Measurements from ENCODE around the gene TGFBR1.
A peak's percentile ranks its signal among the peaks of the same experiment; 100 is the strongest.

The TGFBR1 gene

GRCh38 chr9:99137225-99137624 is 32.3 kb downstream of the TGFBR1 start:
- DNase-seq (ENCODE audit: low spot score), result no peak

GRCh38 chr9:99137891-99138290 is 33.0 kb downstream of the TGFBR1 start:
- no peak for DNase-seq (ENCODE audit: low spot score)

- no peak for DNase-seq (ENCODE audit: low spot score)
These were observed 33.7 kb downstream of the TGFBR1 start for GRCh38 chr9:99138424-99139284.

GRCh38 chr9:99139868-99140267 is 35.0 kb downstream of the TGFBR1 start:
- DNase-seq (ENCODE audit: low spot score), result no peak

GRCh38 chr9:99140685-99141314 is 35.9 kb downstream of the TGFBR1 start:
- DNase-seq (ENCODE audit: low spot score), result peak; percentile 31

GRCh38 chr9:99141849-99142248 is 36.9 kb downstream of the TGFBR1 start:
- DNase-seq (ENCODE audit: low spot score), result no peak

GRCh38 chr9:99142275-99142674 is 37.4 kb downstream of the TGFBR1 start:
- no peak for DNase-seq (ENCODE audit: low spot score)

- DNase-seq (ENCODE audit: low spot score), result no peak
These were observed 38.7 kb downstream of the TGFBR1 start for GRCh38 chr9:99143655-99144054.

GRCh38 chr9:99144966-99145365 is 40.1 kb downstream of the TGFBR1 start:
- DNase-seq (ENCODE audit: low spot score), result no peak

- no peak for DNase-seq (ENCODE audit: low spot score)
These were observed 41.7 kb downstream of the TGFBR1 start for GRCh38 chr9:99146574-99146973.

GRCh38 chr9:99147177-99147576 is 42.3 kb downstream of the TGFBR1 start:
- DNase-seq (ENCODE audit: low spot score), result no peak

GRCh38 chr9:99150451-99151171 is 45.7 kb downstream of the TGFBR1 start:
- no peak for DNase-seq (ENCODE audit: low spot score)

- DNase-seq (ENCODE audit: low spot score), result no peak
These were observed 49.4 kb downstream of the TGFBR1 start for GRCh38 chr9:99154356-99154755.

- DNase-seq (ENCODE audit: low spot score), result no peak
These were observed 50.8 kb downstream of the TGFBR1 start for GRCh38 chr9:99155736-99156135.

- no peak for DNase-seq (ENCODE audit: low spot score)
These were observed 53.7 kb downstream of the TGFBR1 start for GRCh38 chr9:99158629-99159028.

GRCh38 chr9:99160173-99160572 is 55.3 kb downstream of the TGFBR1 start:
- DNase-seq (ENCODE audit: low spot score), result no peak

GRCh38 chr9:99162759-99163364 is 57.9 kb downstream of the TGFBR1 start:
- DNase-seq (ENCODE audit: low spot score), result peak; percentile 64

- DNase-seq (ENCODE audit: low spot score), result no peak
These were observed 61.2 kb downstream of the TGFBR1 start for GRCh38 chr9:99166149-99166548.

- DNase-seq (ENCODE audit: low spot score), result no peak
These were observed 62.2 kb downstream of the TGFBR1 start for GRCh38 chr9:99167119-99167518.

- DNase-seq (ENCODE audit: low spot score), result no peak
These were observed 62.8 kb downstream of the TGFBR1 start for GRCh38 chr9:99167694-99168093.

- no peak for DNase-seq (ENCODE audit: low spot score)
These were observed 64.2 kb downstream of the TGFBR1 start for GRCh38 chr9:99169086-99169485.

- no peak for DNase-seq (ENCODE audit: low spot score)
These were observed 65.3 kb downstream of the TGFBR1 start for GRCh38 chr9:99169982-99170761.
